Fibroblast of lung (primary cell): ENCODE results near the gene PRELID2. TPM values are rescaled to one million over a fixed set of nuclear protein-coding genes. Genes with fewer than 3 reads are reported as not detected.

Source experiments
- DNase-seq, 2 donors: peaks; one replicate each; pipeline versions ENCODE4 v3.0.0 to v3.0.0-alpha.2; 2010; ENCODE audit warnings: low read depth in 2 of 2
- H2AFZ ChIP-seq: 2 replicates; pipeline ENCODE4 v1.5.1; 2012; ENCODE audit warnings: low read length, control low read depth, inconsistent platforms
- H3K27ac ChIP-seq: 2 replicates; pipeline ENCODE4 v1.5.1; 2011; ENCODE audit warnings: low read length, control low read depth; ENCODE audit not compliant: insufficient read depth
- H3K27me3 ChIP-seq: 2 replicates; pipeline ENCODE4 v1.5.1; 2011; ENCODE audit warnings: mild to moderate bottlenecking, low read length; ENCODE audit not compliant: control insufficient read depth, insufficient read depth
- H3K36me3 ChIP-seq: 2 replicates; pipeline ENCODE4 v1.5.1; 2011; ENCODE audit warnings: low read length; ENCODE audit not compliant: control insufficient read depth, insufficient read depth
- H3K4me1 ChIP-seq: 2 replicates; pipeline ENCODE4 v1.5.1; 2011; ENCODE audit warnings: low read length; ENCODE audit not compliant: control insufficient read depth, insufficient read depth; ENCODE audit errors: extremely low read depth
- H3K4me2 ChIP-seq: 2 replicates; pipeline ENCODE4 v1.5.1; 2011; ENCODE audit warnings: low read length, control low read depth; ENCODE audit not compliant: insufficient read depth; ENCODE audit errors: extremely low read depth
- H3K4me3 ChIP-seq, 4 experiments: fragments of 200-600 bp in 1 of 4; sonication (generic) in 1 of 4; replicated peaks in 1 of 4; 2 replicates each; pipeline ENCODE4 v1.5.1; 2011 to 2016; ENCODE audit warnings: low read length in 4 of 4, low read depth in 3 of 4, mild to moderate bottlenecking in 3 of 4, control low read depth in 2 of 4, inconsistent platforms in 1 of 4, mixed read lengths in 1 of 4; ENCODE audit not compliant: insufficient read depth in 1 of 4; ENCODE audit errors: control extremely low read depth in 1 of 4
- H3K79me2 ChIP-seq: 2 replicates; pipeline ENCODE4 v1.5.1; 2012; ENCODE audit warnings: mild to moderate bottlenecking, low read length, inconsistent platforms; ENCODE audit not compliant: control insufficient read depth, insufficient read depth
- H3K9ac ChIP-seq: 2 replicates; pipeline ENCODE4 v1.5.1; 2011; ENCODE audit warnings: mild to moderate bottlenecking, low read length, control low read depth; ENCODE audit not compliant: insufficient read depth
- H3K9me3 ChIP-seq: 2 replicates; pipeline ENCODE4 v1.5.1; 2012; ENCODE audit warnings: low read depth, low read length; ENCODE audit not compliant: control insufficient read depth, insufficient read depth
- H4K20me1 ChIP-seq: 2 replicates; pipeline ENCODE4 v1.5.1; 2011; ENCODE audit warnings: low read length; ENCODE audit not compliant: control insufficient read depth, insufficient read depth; ENCODE audit errors: extremely low read depth
- EZH2 ChIP-seq: IDR thresholded peaks from 2 replicates; pipeline ENCODE4 v1.5.1; 2012; ENCODE audit warnings: low read length, control low read depth, mild to moderate bottlenecking; ENCODE audit errors: missing control alignments
- polyA plus RNA-seq, 2 donors: library from polyadenylated mRNA; depleted of rRNA in 1 of 2; stranded (reverse) in 1 of 2; unstranded in 1 of 2; fragments of >200 nt; gene quantifications; 2 replicates each; pipeline ENCODE4 v1.2.1, GENCODE V29; 2011 to 2012; ENCODE audit warnings: missing spikeins in 1 of 2
- total RNA-seq: library from RNA; depleted of rRNA; stranded (reverse); fragments of >200 nt; gene quantifications from 2 replicates; pipeline ENCODE4 v1.2.1, GENCODE V29; 2014
- TF ChIP-seq, protein P1 (sequence below), 2 donors: IDR thresholded peaks in 1 of 2; conservative IDR thresholded peaks in 1 of 2; 1 replicate in 1 of 2; 2 replicates in 1 of 2; pipeline ENCODE4 v1.5.1; 2011 to 2012; ENCODE audit warnings: low read length in 2 of 2, control low read depth in 1 of 2, inconsistent platforms in 1 of 2, low read depth in 1 of 2, mild to moderate bottlenecking in 1 of 2

The PRELID2 gene
- total and polyA plus RNA-seq, 2 donors (not counting 1 experiment from before 2014, with no cell fraction given): 6.1 to 27.9 TPM

DNA sequence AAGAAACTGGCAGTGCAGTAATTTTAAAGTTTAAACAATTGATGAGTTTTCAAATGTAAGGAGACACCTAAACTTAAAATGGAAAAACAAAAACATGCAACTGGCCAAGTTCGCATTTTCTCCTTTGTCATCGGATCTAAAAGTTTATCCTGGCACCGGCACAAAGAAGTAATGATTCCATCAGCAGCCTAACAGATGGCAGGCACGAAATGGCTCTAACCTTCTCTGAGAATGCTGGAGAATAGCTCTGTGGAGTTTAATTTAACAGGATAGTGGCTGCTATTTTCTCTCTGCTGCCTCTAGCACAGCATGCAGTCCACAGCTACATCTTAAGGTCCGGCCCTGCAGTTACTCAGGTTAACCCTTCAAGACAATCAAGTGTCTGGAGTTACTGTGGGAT is 82.2 kb downstream of the PRELID2 start:
- no peaks in the 10 kb centered on the region for H3K4me1 ChIP-seq
- H2AFZ ChIP-seq: peak overlapping the region; percentile 24
- no peaks in the 10 kb centered on the region for H4K20me1 ChIP-seq
- no peaks in the 10 kb centered on the region for H3K79me2 ChIP-seq
- no peaks in the 10 kb centered on the region for H3K27me3 ChIP-seq
- no peak overlapping the region for H3K9ac ChIP-seq
- H3K9me3 ChIP-seq: no peaks in the 10 kb centered on the region
- peak; percentile 31 to 65 for DNase-seq
- H3K36me3 ChIP-seq: no peaks in the 10 kb centered on the region
- no peak for TF ChIP-seq EZH2
- TF ChIP-seq, protein P1, sequence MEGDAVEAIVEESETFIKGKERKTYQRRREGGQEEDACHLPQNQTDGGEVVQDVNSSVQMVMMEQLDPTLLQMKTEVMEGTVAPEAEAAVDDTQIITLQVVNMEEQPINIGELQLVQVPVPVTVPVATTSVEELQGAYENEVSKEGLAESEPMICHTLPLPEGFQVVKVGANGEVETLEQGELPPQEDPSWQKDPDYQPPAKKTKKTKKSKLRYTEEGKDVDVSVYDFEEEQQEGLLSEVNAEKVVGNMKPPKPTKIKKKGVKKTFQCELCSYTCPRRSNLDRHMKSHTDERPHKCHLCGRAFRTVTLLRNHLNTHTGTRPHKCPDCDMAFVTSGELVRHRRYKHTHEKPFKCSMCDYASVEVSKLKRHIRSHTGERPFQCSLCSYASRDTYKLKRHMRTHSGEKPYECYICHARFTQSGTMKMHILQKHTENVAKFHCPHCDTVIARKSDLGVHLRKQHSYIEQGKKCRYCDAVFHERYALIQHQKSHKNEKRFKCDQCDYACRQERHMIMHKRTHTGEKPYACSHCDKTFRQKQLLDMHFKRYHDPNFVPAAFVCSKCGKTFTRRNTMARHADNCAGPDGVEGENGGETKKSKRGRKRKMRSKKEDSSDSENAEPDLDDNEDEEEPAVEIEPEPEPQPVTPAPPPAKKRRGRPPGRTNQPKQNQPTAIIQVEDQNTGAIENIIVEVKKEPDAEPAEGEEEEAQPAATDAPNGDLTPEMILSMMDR (conservative IDR thresholded peaks at IDR 0.05 in 1 of 2, IDR thresholded peaks at IDR 0.05 in 1 of 2; ENCODE audit: low read depth in 1 of 2, low read length in 2 of 2): no peak
- no peak overlapping the region for H3K4me2 ChIP-seq
- H3K27ac ChIP-seq: no peak overlapping the region
- no peak overlapping the region for H3K4me3 ChIP-seq

DNA sequence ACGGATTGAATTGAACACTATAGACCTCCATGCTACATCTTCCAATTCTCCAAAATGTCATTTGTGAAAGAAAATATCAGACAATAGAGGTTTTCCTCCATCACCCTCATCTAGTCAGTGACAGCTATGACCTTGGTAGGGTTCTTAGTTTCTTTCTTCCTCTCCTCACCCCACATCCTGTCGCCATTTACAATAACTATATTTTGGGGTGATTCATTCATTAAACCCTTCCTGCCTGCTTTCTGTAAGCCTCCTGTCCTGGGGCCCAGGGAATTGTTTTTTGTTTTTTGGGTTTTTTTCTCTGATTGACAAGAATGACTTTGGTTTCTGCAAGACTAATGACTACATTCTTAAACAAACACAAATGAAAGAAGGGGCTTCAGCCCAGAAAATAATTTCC is 82.6 kb downstream of the PRELID2 start:
- H3K79me2 ChIP-seq: no peaks in the 10 kb centered on the region
- no peaks in the 10 kb centered on the region for H3K9me3 ChIP-seq
- no peak overlapping the region for H2AFZ ChIP-seq
- H4K20me1 ChIP-seq: no peaks in the 10 kb centered on the region
- H3K27me3 ChIP-seq: no peaks in the 10 kb centered on the region
- no peak overlapping the region for H3K27ac ChIP-seq
- no peak overlapping the region for H3K4me2 ChIP-seq
- H3K9ac ChIP-seq: no peak overlapping the region
- TF ChIP-seq, protein P1 (conservative IDR thresholded peaks at IDR 0.05 in 1 of 2, IDR thresholded peaks at IDR 0.05 in 1 of 2; ENCODE audit: low read depth in 1 of 2, low read length in 2 of 2): no peak
- no peak for TF ChIP-seq EZH2
- peak in 1 of 2 donors; percentile 19 for DNase-seq
- no peaks in the 10 kb centered on the region for H3K36me3 ChIP-seq
- no peak overlapping the region for H3K4me3 ChIP-seq
- H3K4me1 ChIP-seq: no peaks in the 10 kb centered on the region

DNA sequence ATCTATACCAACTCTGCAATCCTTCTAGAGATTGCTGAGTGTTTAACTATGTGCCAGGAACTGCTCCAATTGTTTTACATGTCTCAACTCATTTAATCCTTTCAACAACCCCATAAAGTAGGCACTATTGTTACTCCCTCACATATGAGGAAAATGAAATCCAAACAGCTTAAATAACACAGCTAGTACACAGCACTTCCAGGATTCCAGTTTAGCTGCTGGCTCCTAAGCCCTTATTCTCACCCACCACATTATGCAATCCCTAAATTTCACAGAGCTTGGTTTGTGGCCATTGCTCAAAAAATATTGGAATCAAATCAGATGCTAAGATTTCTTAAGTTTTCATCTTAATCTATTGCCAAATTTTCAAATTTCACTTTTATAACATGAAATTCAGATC is 84.9 kb downstream of the PRELID2 start:
- Histone ChIP-seq H4K20me1 (no peaks in the 10 kb centered on the region), H3K4me3 (no peak overlapping the region), H3K4me2 (no peak overlapping the region), H3K27ac (no peak overlapping the region), H2AFZ (no peak overlapping the region), H3K9me3 (no peaks in the 10 kb centered on the region), H3K9ac (no peak overlapping the region), H3K4me1 (no peaks in the 10 kb centered on the region), H3K36me3 (no peaks in the 10 kb centered on the region), H3K79me2 (no peaks in the 10 kb centered on the region), H3K27me3 (no peaks in the 10 kb centered on the region)
- TF ChIP-seq, protein P1 (conservative IDR thresholded peaks at IDR 0.05 in 1 of 2, IDR thresholded peaks at IDR 0.05 in 1 of 2; ENCODE audit: low read depth in 1 of 2, low read length in 2 of 2): no peak
- TF ChIP-seq EZH2: no peak
- DNase-seq: peak in 1 of 2 donors; percentile 49
